WTC11 (cell line): ENCODE data around the gene LCE1A.

ENCODE experiments used
- KAT7 ChIP-seq: sonication (generic); formaldehyde crosslinking; IDR thresholded peaks from 2 replicates; pipeline ENCODE4 v1.8.1; 2023; ENCODE audit warnings: missing genetic modification reagents, mild to moderate bottlenecking, borderline replicate concordance
- MAX ChIP-seq: sonication (generic); formaldehyde crosslinking; IDR thresholded peaks from 2 replicates; pipeline ENCODE4 v1.8.0; 2022; ENCODE audit warnings: mild to moderate bottlenecking, missing genetic modification reagents
- NR3C1 ChIP-seq: sonication (generic); formaldehyde crosslinking; conservative IDR thresholded peaks from 2 replicates; pipeline ENCODE4 v1.8.1; 2023; ENCODE audit warnings: low read depth, mild to moderate bottlenecking, missing genetic modification reagents
- ZNF317 ChIP-seq: sonication (generic); formaldehyde crosslinking; IDR thresholded peaks from 2 replicates; pipeline ENCODE4 v1.8.1; 2023; ENCODE audit warnings: low read depth, mild to moderate bottlenecking, moderate library complexity, missing genetic modification reagents, borderline replicate concordance
- TF ChIP-seq, protein P1 (sequence below): fragments of 200-600 bp; IDR thresholded peaks from 2 replicates; pipeline ENCODE4 v1.8.0; 2022; ENCODE audit warnings: antibody characterized with exemption

GRCh38 chr1:152817309-152817708 lies 10.0 kb upstream of the LCE1A start:
- no peak for TF ChIP-seq KAT7 (CRISPR knock-in tag)
- TF ChIP-seq MAX (CRISPR knock-in tag) = no peak
- TF ChIP-seq ZNF317 (CRISPR knock-in tag) = no peak
- TF ChIP-seq NR3C1 (CRISPR knock-in tag) = no peak
- TF ChIP-seq, protein P1, sequence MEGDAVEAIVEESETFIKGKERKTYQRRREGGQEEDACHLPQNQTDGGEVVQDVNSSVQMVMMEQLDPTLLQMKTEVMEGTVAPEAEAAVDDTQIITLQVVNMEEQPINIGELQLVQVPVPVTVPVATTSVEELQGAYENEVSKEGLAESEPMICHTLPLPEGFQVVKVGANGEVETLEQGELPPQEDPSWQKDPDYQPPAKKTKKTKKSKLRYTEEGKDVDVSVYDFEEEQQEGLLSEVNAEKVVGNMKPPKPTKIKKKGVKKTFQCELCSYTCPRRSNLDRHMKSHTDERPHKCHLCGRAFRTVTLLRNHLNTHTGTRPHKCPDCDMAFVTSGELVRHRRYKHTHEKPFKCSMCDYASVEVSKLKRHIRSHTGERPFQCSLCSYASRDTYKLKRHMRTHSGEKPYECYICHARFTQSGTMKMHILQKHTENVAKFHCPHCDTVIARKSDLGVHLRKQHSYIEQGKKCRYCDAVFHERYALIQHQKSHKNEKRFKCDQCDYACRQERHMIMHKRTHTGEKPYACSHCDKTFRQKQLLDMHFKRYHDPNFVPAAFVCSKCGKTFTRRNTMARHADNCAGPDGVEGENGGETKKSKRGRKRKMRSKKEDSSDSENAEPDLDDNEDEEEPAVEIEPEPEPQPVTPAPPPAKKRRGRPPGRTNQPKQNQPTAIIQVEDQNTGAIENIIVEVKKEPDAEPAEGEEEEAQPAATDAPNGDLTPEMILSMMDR = no peak
